Prostate gland (tissue), 2 donors: ENCODE measurements around the gene LTC4S. TPM values are rescaled to one million over a fixed set of nuclear protein-coding genes. Genes with fewer than 3 reads are reported as not detected.

Experiments
- DNase-seq: peaks from one replicate; pipeline ENCODE4 v3.0.0-alpha.2; 2019; ENCODE audit warnings: low spot score
- H3K27ac ChIP-seq, 2 donors: fragments of 200-600 bp; sonication (generic); 2 replicates each; pipeline ENCODE4 v1.5.1; 2017 to 2019
- H3K27me3 ChIP-seq: fragments of 200-600 bp; sonication (generic); replicated peaks from 2 replicates; pipeline ENCODE4 v1.5.1; 2019; ENCODE audit not compliant: insufficient read depth
- H3K36me3 ChIP-seq, 2 donors: fragments of 200-600 bp; sonication (generic); 1 replicate in 1 of 2; 2 replicates in 1 of 2; pipeline versions ENCODE4 v1.5.1 to v1.8.1; 2017 to 2019
- H3K4me1 ChIP-seq: fragments of 200-600 bp; sonication (generic); replicated peaks from 2 replicates; pipeline ENCODE4 v1.5.1; 2019
- H3K4me3 ChIP-seq, 2 donors: fragments of 200-600 bp; sonication (generic); 2 replicates each; pipeline ENCODE4 v1.5.1; 2017 to 2019
- H3K9me3 ChIP-seq: fragments of 200-600 bp; sonication (generic); 2 replicates; pipeline ENCODE4 v1.5.1; 2017
- CTCF ChIP-seq, 4 experiments: fragments of 200-600 bp in 2 of 4; fragments of 450-650 bp in 2 of 4; sonication (generic) in 2 of 4; IDR thresholded peaks; 1 replicate in 3 of 4; 2 replicates in 1 of 4; pipeline ENCODE4 v1.5.1; 2016 to 2019; ENCODE audit warnings: antibody characterized with exemption in 4 of 4, mild to moderate bottlenecking in 2 of 4, moderate library complexity in 2 of 4
- POLR2A ChIP-seq: fragments of 450-650 bp; IDR thresholded peaks from one replicate; pipeline ENCODE4 v1.6.1; 2016; ENCODE audit warnings: antibody characterized with exemption, mild to moderate bottlenecking
- POLR2AphosphoS5 ChIP-seq: sonication (generic); formaldehyde crosslinking; IDR thresholded peaks from one replicate; pipeline ENCODE4 v1.6.1; 2017; ENCODE audit warnings: antibody characterized with exemption
- WGBS: methylation state at CpG from one replicate; pipeline ENCODE4 v1.1.5; 2018; 5-methylcytosine and 5-hydroxymethylcytosine counted together
- intact Hi-C: fragments of 100-400 bp; cut with DNase I; formaldehyde crosslinking; loops from one replicate; pipeline ENCODE4 v1.14.2; 2022
- total RNA-seq, 2 donors: library from RNA; depleted of rRNA; stranded (reverse); fragments of >200 nt; gene quantifications; one replicate each; pipeline ENCODE4 v1.1.0, GENCODE V29; 2016

Gene LTC4S
- total RNA-seq, 2 donors from 2014 or later = 7.8 to 8.2 TPM

- Histone ChIP-seq H3K27me3 (no peaks in the 10 kb centered on the region), H3K9me3 (no peaks in the 10 kb centered on the region), H3K4me1 (peaks cover 11% of the 10 kb centered on the region), H3K4me3 (no peak overlapping the region), H3K27ac (no peak overlapping the region), H3K36me3 (peaks cover 15 to 22% of the 10 kb centered on the region in 2 donors)
- intact Hi-C loops = loop anchor here (5.0 kb wide), 1 partner anchor 105 kb away; the partner anchor contains the start of gene TBC1D9B
- TF ChIP-seq POLR2A (no peak), CTCF (IDR thresholded peaks at IDR 0.05) (no peak), POLR2AphosphoS5 (no peak)
- WGBS = 78% methylated on average over 19 of the region's 19 CpGs
- no peak for DNase-seq
Measured at GRCh38 chr5:179802207-179802883, 8.6 kb downstream of the LTC4S start.

- H3K27ac ChIP-seq = no peak overlapping the region
- H3K9me3 ChIP-seq = no peaks in the 10 kb centered on the region
- 73% methylated on average over 11 of the region's 11 CpGs for WGBS
- H3K4me1 ChIP-seq = peaks cover 12% of the 10 kb centered on the region
- H3K36me3 ChIP-seq = peaks cover 12 to 22% of the 10 kb centered on the region in 2 donors
- no peak for TF ChIP-seq CTCF (IDR thresholded peaks at IDR 0.05)
- TF ChIP-seq POLR2AphosphoS5 = no peak
- TF ChIP-seq POLR2A = no peak
- no peak overlapping the region for H3K4me3 ChIP-seq
- intact Hi-C loops = loop anchor here (5.0 kb wide), 1 partner anchor 104 kb away; the partner anchor contains the start of gene TBC1D9B
- DNase-seq = no peak
- H3K27me3 ChIP-seq = no peaks in the 10 kb centered on the region
Measured at GRCh38 chr5:179802950-179803562, 9.3 kb downstream of the LTC4S start.

GRCh38 chr5:179803651-179804554 lies 10.1 kb downstream of the LTC4S start:
- H3K36me3 ChIP-seq = peaks cover 7 to 14% of the 10 kb centered on the region in 2 donors
- peaks cover 12% of the 10 kb centered on the region for H3K4me1 ChIP-seq
- 70% methylated on average over 18 of the region's 18 CpGs for WGBS
- intact Hi-C loops = loop anchor here (5.0 kb wide), 1 partner anchor 103 kb away; the partner anchor contains the start of gene TBC1D9B
- DNase-seq = no peak
- H3K4me3 ChIP-seq = no peak overlapping the region
- TF ChIP-seq POLR2AphosphoS5 (no peak), POLR2A (no peak), CTCF (IDR thresholded peaks at IDR 0.05) (no peak)
- H3K27ac ChIP-seq = peak overlapping the region in 1 of 2 donors; percentile 95
- no peaks in the 10 kb centered on the region for H3K9me3 ChIP-seq
- no peaks in the 10 kb centered on the region for H3K27me3 ChIP-seq

- no peak for TF ChIP-seq CTCF (IDR thresholded peaks at IDR 0.05)
- TF ChIP-seq POLR2A = no peak
- TF ChIP-seq POLR2AphosphoS5 = no peak
- no peak for DNase-seq
- peak overlapping the region in 1 of 2 donors; percentile 95 for H3K27ac ChIP-seq
Measured at GRCh38 chr5:179804555-179804947, 10.8 kb downstream of the LTC4S start.

More at GRCh38 chr5:179804555-179804947, 10.8 kb downstream of the LTC4S start:
- intact Hi-C loops = loop anchor here (5.0 kb wide), 1 partner anchor 103 kb away; the partner anchor contains the start of gene TBC1D9B
- no peaks in the 10 kb centered on the region for H3K27me3 ChIP-seq
- H3K4me1 ChIP-seq = peaks cover 12% of the 10 kb centered on the region
- peaks cover 5 to 7% of the 10 kb centered on the region in 2 donors for H3K36me3 ChIP-seq
- 90% methylated on average over 8 of the region's 8 CpGs for WGBS
- H3K9me3 ChIP-seq = no peaks in the 10 kb centered on the region
- no peak overlapping the region for H3K4me3 ChIP-seq
